Measurements from ENCODE around the gene KRTAP13-2.

DNA sequence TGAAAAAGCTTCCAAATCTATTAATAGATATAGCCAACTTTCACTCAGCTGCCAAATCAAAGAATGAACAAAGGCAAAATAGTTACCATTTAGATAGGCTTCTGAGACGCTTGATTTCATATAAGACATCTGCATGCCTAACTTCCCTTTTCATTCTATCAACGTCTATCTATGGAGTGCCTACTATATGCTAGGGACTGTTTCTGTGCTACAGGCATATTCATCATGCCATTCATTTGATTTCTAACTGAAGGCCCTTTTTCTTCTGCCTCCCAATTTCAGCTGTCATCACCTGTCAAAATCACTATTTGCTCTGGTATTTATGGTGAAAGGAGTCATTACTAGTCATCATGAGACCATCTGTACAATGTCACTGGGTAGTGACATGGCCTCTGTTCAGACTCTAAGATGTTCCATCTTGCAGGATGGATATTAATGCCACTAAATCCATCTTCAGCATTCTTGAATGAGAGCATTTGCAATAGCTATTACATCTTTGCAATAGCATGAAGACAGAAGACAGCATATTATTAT lies 19.5 kb upstream of the KRTAP13-2 start:
- TF ChIP-seq POLR2A (IDR thresholded peaks at IDR 0.05): no peak
- TF ChIP-seq CTCF (IDR thresholded peaks at IDR 0.05): no peak
